K562 (cell line): ENCODE data around the gene TAS1R3. TPM values are rescaled to one million over a fixed set of nuclear protein-coding genes. Genes with fewer than 3 reads are reported as not detected.
A peak's percentile ranks its signal among the peaks of the same experiment; 100 is the strongest.

Experiments used
- EP400 ChIP-seq: fragments of 450-650 bp; IDR thresholded peaks from 2 replicates; pipeline ENCODE4 v1.6.1; 2017; ENCODE audit warnings: antibody characterized with exemption, mild to moderate bottlenecking, moderate library complexity
- SETDB1 ChIP-seq: IDR thresholded peaks from one replicate; pipeline ENCODE4 v1.6.1; 2012; ENCODE audit warnings: low read length, control low read depth, inconsistent platforms
- TEAD1 ChIP-seq, 2 experiments: fragments of 450-650 bp in 1 of 2; sonication (generic) in 1 of 2; formaldehyde crosslinking; IDR thresholded peaks; 2 replicates each; pipeline versions ENCODE4 v1.4.0 to v1.8.0; 2020 to 2022; ENCODE audit warnings: mild to moderate bottlenecking in 2 of 2, missing genetic modification reagents in 1 of 2
- ZNF785 ChIP-seq: fragments of 250-450 bp; sonication (Bioruptor Pico); IDR thresholded peaks from 2 replicates; pipeline ENCODE4 v1.4.0; 2020; ENCODE audit warnings: mild to moderate bottlenecking
- polyA plus RNA-seq, 8 experiments: library from polyadenylated mRNA; depleted of rRNA in 4 of 8; stranded (reverse) in 5 of 8; unstranded in 3 of 8; fragments of >200 nt; fragmentation: Nextera tagmentation in 2 of 8; fragmentation: Illumina TruSeq in 1 of 8; extraction: Ambion mirVana in 2 of 8; extraction: Trizol in 1 of 8; gene quantifications; 2 replicates each; pipeline versions ENCODE4 v1.2.1 to v1.2.3, GENCODE V29; 2011 to 2014; ENCODE audit warnings: inconsistent platforms in 1 of 8, missing spikeins in 1 of 8
- total RNA-seq, 7 experiments: library from RNA; depleted of rRNA in 6 of 7; stranded (reverse); fragments of >200 nt in 6 of 7; fragmentation: Illumina TruSeq in 2 of 7; extraction: Trizol in 2 of 7; gene quantifications; 2 replicates each; pipeline versions ENCODE4 v1.2.1 to v1.2.3, GENCODE V29; 2011 to 2021; ENCODE audit warnings: low replicate concordance in 1 of 7
- TF ChIP-seq, protein P1 (sequence below), 3 experiments: fragments of 200-800 bp in 1 of 3; fragments of 250-450 bp in 1 of 3; fragments of 450-650 bp in 1 of 3; sonication (Bioruptor Pico) in 1 of 3; sonication (Bioruptor generic) in 1 of 3; formaldehyde crosslinking in 1 of 3; IDR thresholded peaks; 2 replicates each; pipeline versions ENCODE4 v1.6.1 to v1.8.0; 2016 to 2022; ENCODE audit warnings: mild to moderate bottlenecking in 2 of 3, missing genetic modification characterization in 2 of 3, missing compliant biosample characterization in 1 of 3, moderate library complexity in 1 of 3
- TF ChIP-seq, protein P2 (sequence below): fragments of 450-650 bp; IDR thresholded peaks from 2 replicates; pipeline ENCODE4 v1.6.1; 2016; ENCODE audit warnings: mild to moderate bottlenecking, moderate library complexity
- TF ChIP-seq, protein P3 (sequence below), 2 experiments: fragments of 450-650 bp; conservative IDR thresholded peaks; 2 replicates each; pipeline ENCODE4 v1.6.1; 2017; ENCODE audit warnings: mild to moderate bottlenecking in 2 of 2, moderate library complexity in 2 of 2

Gene TAS1R3
- total and polyA plus RNA-seq, 9 of the 15 experiments (the other 6 are each of a cell fraction or from before 2014, with no cell fraction given), result 0.07 to 0.13 TPM; not detected in 7

DNA sequence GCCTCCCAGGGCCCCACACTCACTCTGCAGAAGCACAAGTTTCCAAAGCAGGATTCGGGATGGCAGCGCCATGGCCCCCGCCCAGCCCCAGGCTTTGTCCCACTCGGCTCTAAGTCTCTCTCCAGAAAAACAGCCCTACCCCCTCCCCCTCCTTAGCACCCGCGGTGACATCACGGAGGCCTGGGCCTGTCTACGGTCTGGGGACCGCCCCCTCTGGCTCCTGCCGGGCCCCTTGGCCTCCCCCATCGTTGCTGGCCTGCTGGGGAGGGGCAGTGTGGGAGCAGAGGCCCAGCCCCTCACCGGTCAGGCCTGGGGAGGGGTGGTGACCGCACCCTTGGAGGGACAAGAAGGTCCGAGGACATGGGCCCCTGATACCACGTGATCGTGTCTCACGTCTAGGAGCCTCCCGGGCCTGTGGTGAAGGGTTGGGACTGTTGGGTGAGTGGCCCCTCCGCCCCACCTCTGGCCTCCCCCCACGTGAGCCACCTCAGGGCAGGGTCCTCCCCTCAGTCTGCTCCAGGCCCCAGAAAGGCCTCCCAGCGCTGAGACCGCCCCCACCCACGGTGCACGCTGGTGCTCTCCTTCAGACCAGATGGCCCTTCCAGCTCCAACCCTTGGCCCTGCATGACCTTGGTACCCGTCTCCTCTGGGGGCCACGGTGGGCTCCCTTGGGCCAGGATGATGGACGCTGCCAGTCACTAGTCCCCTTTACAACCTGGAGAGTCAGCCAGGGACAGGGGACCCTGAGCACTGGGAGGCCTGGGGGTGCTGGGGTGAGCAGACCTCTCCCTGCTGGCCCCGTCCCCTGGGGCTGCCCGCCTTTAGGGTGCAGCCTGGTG lies 27.6 kb downstream of the TAS1R3 start, which contains the start of gene MXRA8 (continued):
- TF ChIP-seq SETDB1, result no peak
- TF ChIP-seq EP400, result peak; percentile 63; the same call in 1 of the 2 replicates
- TF ChIP-seq, protein P1, sequence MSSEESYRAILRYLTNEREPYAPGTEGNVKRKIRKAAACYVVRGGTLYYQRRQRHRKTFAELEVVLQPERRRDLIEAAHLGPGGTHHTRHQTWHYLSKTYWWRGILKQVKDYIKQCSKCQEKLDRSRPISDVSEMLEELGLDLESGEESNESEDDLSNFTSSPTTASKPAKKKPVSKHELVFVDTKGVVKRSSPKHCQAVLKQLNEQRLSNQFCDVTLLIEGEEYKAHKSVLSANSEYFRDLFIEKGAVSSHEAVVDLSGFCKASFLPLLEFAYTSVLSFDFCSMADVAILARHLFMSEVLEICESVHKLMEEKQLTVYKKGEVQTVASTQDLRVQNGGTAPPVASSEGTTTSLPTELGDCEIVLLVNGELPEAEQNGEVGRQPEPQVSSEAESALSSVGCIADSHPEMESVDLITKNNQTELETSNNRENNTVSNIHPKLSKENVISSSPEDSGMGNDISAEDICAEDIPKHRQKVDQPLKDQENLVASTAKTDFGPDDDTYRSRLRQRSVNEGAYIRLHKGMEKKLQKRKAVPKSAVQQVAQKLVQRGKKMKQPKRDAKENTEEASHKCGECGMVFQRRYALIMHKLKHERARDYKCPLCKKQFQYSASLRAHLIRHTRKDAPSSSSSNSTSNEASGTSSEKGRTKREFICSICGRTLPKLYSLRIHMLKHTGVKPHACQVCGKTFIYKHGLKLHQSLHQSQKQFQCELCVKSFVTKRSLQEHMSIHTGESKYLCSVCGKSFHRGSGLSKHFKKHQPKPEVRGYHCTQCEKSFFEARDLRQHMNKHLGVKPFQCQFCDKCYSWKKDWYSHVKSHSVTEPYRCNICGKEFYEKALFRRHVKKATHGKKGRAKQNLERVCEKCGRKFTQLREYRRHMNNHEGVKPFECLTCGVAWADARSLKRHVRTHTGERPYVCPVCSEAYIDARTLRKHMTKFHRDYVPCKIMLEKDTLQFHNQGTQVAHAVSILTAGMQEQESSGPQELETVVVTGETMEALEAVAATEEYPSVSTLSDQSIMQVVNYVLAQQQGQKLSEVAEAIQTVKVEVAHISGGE (CRISPR knock-in tag; IDR thresholded peaks at IDR 0.05), result peak in 1 of 3 experiments; percentile 60; a peak in 2 of 6 replicates
- TF ChIP-seq, protein P2, sequence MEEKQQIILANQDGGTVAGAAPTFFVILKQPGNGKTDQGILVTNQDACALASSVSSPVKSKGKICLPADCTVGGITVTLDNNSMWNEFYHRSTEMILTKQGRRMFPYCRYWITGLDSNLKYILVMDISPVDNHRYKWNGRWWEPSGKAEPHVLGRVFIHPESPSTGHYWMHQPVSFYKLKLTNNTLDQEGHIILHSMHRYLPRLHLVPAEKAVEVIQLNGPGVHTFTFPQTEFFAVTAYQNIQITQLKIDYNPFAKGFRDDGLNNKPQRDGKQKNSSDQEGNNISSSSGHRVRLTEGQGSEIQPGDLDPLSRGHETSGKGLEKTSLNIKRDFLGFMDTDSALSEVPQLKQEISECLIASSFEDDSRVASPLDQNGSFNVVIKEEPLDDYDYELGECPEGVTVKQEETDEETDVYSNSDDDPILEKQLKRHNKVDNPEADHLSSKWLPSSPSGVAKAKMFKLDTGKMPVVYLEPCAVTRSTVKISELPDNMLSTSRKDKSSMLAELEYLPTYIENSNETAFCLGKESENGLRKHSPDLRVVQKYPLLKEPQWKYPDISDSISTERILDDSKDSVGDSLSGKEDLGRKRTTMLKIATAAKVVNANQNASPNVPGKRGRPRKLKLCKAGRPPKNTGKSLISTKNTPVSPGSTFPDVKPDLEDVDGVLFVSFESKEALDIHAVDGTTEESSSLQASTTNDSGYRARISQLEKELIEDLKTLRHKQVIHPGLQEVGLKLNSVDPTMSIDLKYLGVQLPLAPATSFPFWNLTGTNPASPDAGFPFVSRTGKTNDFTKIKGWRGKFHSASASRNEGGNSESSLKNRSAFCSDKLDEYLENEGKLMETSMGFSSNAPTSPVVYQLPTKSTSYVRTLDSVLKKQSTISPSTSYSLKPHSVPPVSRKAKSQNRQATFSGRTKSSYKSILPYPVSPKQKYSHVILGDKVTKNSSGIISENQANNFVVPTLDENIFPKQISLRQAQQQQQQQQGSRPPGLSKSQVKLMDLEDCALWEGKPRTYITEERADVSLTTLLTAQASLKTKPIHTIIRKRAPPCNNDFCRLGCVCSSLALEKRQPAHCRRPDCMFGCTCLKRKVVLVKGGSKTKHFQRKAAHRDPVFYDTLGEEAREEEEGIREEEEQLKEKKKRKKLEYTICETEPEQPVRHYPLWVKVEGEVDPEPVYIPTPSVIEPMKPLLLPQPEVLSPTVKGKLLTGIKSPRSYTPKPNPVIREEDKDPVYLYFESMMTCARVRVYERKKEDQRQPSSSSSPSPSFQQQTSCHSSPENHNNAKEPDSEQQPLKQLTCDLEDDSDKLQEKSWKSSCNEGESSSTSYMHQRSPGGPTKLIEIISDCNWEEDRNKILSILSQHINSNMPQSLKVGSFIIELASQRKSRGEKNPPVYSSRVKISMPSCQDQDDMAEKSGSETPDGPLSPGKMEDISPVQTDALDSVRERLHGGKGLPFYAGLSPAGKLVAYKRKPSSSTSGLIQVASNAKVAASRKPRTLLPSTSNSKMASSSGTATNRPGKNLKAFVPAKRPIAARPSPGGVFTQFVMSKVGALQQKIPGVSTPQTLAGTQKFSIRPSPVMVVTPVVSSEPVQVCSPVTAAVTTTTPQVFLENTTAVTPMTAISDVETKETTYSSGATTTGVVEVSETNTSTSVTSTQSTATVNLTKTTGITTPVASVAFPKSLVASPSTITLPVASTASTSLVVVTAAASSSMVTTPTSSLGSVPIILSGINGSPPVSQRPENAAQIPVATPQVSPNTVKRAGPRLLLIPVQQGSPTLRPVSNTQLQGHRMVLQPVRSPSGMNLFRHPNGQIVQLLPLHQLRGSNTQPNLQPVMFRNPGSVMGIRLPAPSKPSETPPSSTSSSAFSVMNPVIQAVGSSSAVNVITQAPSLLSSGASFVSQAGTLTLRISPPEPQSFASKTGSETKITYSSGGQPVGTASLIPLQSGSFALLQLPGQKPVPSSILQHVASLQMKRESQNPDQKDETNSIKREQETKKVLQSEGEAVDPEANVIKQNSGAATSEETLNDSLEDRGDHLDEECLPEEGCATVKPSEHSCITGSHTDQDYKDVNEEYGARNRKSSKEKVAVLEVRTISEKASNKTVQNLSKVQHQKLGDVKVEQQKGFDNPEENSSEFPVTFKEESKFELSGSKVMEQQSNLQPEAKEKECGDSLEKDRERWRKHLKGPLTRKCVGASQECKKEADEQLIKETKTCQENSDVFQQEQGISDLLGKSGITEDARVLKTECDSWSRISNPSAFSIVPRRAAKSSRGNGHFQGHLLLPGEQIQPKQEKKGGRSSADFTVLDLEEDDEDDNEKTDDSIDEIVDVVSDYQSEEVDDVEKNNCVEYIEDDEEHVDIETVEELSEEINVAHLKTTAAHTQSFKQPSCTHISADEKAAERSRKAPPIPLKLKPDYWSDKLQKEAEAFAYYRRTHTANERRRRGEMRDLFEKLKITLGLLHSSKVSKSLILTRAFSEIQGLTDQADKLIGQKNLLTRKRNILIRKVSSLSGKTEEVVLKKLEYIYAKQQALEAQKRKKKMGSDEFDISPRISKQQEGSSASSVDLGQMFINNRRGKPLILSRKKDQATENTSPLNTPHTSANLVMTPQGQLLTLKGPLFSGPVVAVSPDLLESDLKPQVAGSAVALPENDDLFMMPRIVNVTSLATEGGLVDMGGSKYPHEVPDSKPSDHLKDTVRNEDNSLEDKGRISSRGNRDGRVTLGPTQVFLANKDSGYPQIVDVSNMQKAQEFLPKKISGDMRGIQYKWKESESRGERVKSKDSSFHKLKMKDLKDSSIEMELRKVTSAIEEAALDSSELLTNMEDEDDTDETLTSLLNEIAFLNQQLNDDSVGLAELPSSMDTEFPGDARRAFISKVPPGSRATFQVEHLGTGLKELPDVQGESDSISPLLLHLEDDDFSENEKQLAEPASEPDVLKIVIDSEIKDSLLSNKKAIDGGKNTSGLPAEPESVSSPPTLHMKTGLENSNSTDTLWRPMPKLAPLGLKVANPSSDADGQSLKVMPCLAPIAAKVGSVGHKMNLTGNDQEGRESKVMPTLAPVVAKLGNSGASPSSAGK, result peak; percentile 78
- TF ChIP-seq, protein P3, sequence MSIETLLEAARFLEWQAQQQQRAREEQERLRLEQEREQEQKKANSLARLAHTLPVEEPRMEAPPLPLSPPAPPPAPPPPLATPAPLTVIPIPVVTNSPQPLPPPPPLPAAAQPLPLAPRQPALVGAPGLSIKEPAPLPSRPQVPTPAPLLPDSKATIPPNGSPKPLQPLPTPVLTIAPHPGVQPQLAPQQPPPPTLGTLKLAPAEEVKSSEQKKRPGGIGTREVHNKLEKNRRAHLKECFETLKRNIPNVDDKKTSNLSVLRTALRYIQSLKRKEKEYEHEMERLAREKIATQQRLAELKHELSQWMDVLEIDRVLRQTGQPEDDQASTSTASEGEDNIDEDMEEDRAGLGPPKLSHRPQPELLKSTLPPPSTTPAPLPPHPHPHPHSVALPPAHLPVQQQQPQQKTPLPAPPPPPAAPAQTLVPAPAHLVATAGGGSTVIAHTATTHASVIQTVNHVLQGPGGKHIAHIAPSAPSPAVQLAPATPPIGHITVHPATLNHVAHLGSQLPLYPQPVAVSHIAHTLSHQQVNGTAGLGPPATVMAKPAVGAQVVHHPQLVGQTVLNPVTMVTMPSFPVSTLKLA (conservative IDR thresholded peaks at IDR 0.05), result peak; percentile 64 to 69; a peak in 3 of 4 replicates
- no peak for TF ChIP-seq TEAD1 (CRISPR knock-in tag; IDR thresholded peaks at IDR 0.05)
- no peak for TF ChIP-seq ZNF785 (CRISPR knock-in tag)
